NCI-H510A (cell line): ENCODE measurements around the gene SLC9A8.

Experiments
- DNase-seq: peaks from one replicate; lab custom pipeline; 2025; lab: John Stamatoyannopoulos, UW

SLC9A8 gene

DNA sequence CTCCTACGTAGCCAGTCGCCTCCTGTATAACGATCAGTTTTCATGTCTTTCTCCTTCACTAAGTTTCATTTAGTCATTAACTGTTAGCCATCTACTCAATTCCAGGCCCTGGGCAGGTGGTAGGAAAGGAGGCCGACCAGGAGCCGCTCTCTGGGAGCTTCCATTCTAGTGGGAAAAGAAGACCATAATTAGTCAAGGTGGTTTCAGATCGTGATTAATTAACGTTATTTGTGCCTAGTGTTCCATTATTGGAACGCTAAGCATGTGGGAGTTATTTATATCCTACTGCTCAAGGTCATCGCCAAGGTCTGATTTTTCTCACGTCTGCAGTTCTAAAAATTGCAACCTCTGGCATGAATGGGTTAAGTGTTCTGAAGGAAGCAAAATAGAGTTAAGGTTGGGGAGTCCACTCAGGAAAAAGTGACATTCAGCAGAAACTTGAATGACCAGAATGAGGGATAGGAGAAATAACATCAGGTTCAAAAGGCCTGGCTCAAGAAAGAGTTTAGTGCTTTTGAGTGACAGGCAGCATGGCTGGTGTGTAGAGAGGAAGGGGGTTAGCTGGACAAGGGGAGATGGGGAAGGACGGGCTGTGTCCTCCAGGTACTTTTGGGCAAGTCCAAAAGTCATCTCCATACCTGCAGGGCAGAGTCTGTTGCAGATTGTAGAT lies 812 bp downstream of the SLC9A8 start:
- DNase-seq = no peak

DNA sequence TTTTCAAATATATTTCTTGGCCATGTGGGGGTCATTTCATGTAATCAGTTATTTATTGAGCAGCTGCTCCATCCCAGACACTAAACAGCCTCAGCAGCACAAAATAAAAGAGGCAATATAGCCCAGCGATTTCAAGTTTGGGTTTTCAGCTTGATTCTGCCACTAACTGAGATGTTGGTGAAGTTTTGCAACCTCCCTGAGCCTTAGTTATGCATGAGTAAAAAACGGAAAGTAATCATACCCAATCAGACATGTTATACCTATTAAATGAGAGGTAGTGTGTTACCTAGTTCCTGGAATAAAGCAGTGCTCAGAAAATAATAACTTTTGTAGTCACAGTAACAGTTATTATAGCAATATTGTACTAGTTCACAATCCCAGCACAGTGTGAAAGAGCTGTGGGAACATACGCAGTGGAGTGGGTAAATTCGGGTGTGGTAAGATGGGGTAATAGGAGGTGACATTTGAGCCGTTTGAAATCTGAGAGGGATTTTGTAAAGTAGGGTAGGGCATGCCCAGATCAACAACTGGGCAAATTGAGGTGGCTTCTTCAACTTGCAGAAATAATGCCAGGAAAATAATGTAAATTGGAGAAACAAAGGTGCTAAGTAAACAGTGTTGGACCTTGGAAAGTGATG lies 1.5 kb downstream of the SLC9A8 start:
- no peak for DNase-seq

DNA sequence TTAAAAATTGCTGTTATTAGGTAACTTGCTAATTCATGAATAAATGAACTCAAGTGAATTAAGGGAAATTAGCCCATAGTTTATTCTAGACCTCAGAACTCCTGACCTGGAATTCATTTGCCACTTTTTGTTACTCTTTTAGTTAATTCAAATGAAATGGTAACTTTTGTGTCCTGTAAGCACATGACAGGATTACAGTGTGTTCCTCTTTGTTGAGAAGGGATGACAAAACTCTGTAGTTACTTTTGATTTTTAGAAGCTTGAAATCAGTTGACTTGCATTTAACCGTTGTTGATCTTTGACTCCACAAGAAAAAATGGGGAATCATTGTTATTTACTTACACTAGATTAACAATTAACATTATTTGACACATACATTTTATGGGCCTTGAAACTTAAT lies 6.2 kb downstream of the SLC9A8 start:
- no peak for DNase-seq

DNA sequence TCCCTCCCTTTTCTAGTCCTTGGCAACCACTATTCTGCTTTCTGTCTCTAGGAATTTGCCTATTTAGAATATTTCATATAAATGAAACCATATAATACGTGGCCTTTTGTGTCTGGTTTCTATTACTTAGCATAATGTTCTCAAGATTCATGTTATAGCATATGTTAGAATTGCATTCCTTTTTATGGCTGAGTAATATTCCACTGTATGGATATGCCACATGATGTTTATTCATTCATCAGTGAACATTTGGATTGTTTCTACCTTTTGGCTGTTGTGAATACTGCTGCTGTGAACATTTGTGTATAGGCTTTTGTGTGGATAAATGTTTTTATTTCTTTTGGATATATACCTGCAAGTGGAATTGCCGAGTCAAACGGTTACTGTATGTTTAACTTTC lies 7.1 kb downstream of the SLC9A8 start:
- DNase-seq = no peak

DNA sequence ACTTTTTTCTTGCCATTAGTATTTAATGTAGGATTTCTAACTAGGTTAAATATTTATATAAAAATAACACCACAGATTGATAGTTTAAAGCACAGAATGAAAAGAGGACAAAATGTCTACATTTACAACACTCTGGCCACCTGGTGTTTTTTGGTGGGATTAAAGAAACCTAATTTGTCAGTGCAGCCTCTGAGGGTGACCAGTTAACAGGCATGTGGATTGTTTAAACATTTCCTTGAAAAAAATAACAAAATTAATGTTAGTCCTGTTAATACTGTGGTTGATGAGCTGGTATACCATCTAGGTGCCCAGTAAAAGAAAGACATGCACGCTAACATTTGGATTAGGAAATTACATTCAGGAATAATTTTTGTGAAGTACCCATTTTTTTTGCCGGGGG lies 8.8 kb downstream of the SLC9A8 start:
- DNase-seq = no peak

DNA sequence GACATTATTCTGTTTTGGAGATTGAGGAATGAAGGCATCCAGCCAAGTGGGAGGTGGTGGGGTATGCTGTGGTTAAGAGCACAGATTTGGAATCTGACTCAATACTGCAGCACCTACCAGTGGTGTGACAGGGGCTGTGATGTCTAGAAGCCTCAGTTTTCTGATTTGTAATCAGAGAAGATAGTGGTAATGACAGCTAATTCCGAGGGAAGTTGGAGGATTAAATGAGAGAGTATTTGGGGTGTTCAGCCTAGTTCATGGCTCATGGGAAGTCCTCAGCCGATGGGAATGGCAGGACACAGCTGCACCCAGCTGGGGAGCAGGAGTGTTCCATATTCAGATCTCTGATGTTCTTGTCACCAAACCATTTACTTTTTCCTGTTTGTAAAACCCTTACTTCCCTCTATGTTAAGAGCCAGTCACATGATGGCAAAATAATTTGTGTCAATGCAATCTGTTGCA lies 9.3 kb downstream of the SLC9A8 start:
- no peak for DNase-seq

DNA sequence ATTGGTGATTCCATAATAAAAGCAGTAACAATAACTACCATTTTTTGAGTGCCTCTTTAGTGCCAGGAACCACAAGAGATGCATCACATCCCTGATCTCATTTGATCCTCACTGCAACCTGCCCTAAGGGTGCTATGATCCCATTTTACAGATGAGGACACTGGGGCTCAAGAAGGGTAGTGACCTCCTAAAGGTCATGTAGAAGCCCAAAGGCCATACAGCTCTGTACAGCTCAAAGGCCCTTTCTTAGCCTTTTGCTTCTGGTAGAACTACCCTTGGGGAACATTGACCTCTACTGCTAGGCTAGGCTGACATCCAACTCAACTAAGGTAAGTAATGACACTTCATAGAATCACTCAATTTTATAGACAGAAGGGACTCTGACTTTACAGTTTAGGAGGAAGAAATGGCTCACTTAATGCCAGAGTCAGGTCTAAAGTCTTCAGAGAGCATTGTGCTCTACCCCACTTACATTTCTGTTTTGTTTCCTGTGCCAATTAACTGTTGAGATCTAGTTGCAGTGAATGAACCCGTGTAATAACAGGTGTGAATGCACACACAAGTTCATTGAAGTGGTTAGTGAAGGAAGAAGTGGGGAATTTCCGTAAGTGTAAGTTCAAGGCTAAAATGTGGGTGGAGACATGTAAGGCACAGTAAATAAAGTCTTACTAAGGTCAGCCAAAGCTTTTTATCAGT lies 10.7 kb downstream of the SLC9A8 start:
- no peak for DNase-seq

DNA sequence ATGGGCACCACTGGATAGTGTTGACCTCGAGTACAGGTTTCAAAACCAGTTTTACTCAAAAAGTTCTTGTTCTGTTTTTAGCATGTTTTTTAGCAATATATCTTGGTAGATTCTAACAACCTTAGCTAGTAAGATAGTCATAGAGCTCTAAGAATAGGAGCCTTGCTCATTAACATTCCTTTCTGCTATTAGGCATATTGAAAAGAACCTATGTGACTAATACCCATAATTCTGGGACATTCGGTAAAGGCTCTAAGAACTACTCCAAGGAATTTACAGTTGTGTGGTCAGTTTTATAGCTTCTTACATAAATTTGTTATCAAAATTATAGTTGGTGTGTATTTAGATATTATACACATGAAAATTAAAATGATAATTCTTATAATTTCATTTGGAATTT lies 11.6 kb downstream of the SLC9A8 start:
- no peak for DNase-seq

DNA sequence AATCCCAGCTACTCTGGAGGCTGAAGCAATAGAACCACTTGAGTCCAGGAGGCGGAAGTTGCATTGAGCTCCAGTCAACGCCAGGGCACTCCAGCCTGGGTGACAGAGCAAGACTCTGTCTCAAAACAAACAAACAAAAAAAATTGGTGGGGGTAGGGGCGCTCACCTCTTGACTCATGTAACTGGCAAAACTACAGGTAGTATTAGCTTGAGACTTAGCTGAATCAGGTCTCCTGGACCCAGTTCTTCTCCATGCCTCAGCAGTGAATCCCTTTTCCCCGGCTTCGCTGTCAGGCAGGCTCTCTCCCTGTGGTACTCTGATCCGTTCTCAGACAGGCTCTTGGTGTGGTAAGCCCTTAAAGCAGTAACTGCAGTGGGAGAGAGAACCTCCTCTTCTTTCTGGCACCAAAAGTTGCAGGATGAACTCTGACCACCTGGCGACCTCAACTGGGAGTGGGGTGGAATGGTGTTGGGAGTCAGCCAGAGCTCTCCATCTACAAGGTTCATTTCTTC lies 12.9 kb downstream of the SLC9A8 start:
- peak; percentile 67 for DNase-seq

DNA sequence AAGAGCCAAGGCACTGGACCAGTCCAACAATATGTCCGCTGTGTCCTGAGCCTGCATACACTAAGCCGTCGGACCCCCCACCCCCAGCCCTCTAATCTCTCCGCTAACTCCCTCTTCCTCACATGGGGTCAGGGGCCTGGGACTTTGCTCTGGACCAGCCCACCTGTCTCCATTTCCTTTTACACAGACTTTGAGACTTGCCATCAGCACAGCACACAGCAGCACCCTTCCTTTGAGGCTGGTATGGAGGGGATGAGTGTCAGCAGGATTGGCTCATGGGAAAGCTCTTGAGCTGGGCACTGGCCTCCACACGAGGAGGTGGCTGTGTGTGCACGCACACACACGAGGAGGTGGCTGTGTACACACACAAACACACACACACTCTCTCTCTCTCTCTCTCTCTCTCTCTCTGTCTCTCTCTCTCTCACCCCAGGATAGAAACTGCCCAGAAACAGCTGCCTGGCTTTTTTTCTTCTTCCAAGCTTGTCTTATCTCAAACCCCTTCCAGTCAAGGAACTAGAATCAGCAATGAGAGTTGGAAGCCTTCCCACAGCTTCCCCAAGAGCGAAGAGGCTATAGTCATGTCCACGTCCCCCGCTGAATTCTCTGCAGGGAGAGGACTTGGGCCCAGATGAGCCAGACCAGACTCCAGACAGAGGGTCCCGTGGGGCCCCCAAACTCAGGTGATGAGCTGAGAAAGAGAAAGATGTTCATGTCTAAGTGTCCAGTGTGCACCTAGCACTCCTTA lies 18.6 kb downstream of the SLC9A8 start:
- DNase-seq = no peak

DNA sequence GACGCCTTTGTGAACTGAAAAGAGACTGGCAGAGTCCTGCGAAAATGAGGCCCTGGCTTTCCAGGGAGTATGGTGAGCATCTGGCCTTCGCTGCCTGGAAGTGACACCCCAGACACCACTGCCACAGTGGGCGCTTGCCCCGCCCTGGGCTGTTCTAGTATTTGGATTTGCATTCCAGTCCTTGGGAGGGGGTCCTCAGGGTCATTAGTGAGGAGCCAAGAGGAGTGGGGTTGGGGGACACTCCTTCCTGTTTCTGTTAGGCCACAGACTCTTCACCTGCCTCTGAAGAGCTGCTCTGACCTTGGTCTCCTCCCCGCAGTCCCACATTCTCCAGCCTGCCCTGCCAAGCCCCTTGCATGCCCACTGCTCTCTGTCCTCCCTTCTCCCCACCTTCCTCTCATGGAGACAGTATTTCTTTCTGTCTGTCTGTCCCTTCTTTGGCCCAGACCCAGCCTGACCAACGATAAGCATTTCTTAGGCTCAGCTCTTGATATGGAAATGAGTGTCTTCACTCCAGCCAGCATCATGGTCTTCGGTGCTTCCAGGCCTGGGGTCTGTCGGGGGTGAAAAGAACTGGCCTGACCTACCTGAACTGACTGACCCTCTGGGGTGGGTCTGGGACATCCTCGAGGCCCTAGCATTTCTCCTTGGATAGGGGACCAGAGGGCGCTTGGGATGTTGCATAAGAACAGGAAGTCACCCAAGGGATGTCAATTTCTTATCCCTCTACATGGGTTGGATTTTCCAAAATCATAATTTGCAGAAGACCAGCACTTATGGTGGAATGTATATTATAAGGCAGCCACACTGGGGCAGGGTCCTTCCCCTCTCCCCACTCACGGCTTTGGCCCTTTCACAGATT lies 19.4 kb downstream of the SLC9A8 start:
- DNase-seq = no peak

DNA sequence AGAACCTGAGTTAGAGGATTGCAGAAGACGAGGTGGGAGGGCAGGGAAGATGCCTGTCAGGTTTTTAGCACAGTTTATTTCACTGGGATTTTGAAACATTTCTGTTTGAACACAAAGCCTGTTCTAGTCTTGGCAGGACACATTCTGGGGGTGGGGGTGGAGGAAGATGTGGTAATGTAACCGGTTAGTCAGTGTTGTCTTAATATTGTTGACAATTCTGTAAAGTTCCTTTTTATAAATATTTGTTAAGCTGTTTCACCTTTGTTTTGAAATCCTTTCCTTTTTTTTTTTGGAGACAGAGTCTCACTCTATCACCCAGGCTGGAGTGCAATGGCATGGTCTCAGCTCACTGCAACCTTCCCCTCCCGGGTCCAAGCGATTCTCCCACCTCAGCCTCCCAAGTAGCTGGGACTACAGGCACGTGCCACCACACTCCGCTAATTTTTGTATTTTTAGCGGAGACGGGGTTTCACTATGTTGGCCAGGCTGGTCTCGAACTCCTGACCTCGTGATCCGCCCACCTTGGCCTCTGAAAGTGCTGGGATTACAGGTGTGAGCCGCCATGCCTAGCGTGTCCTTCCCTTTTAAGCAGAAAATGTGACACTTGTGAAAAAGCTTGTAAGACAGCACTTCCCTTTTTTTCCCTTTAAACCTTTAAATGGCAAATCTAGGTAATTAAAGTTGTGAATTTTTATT lies 20.2 kb downstream of the SLC9A8 start:
- no peak for DNase-seq

DNA sequence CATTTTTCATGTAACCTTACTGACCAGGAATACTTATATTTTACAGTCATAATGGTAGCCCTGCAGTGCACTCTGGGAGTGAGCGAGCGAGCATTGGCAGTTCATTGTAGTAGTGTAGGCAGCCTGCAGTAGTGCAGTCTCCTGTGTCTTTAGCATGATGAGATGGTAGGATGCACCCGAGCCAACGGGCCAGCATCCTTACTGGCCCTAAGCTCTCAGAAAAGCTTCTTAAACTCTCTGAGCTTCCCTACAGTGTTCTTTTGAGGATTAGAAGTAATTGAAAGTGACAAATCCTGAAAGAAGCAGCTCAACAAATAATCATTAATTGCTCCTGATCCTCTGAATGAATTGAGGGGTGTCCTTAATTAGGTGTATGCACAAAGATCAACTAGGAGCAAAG lies 20.9 kb downstream of the SLC9A8 start:
- DNase-seq = no peak

DNA sequence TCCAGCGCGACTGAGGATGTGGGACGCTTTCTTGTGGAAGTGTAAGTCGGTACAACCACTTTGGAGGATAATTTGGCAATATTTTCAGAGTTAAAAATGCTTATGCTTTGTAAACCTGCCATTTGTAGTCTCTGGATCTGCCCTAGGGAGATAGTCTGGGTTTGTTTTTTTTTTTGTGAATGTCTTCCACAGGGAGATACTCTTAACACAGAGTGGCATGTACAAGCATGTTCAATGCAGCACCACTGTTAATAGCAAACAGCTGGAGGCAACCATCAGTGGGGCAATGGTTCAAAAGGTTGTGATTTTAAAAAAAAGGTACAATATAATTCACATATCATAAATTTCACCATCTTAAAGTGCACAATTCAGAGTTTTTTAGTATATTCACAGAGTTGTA lies 22.4 kb downstream of the SLC9A8 start:
- no peak for DNase-seq

DNA sequence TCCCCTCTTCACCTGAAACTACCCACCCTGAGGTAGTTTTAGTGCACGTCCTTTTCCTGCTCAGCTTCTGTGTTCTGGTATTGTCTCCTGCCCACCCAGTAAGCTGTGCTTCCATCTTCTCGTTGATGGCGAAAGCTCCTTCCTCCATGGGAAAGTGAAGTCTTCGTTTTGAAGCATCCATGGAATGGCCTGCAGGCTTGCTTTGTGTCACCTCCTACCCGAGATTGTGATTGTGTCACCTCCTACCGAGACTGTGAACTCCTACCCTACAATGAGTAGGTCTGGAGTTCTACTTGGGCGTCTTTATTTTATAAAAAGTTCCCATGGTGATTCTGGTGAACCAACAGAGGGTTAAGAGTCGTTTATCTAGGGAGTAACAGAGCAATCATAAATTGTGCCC lies 25.9 kb downstream of the SLC9A8 start:
- no peak for DNase-seq

DNA sequence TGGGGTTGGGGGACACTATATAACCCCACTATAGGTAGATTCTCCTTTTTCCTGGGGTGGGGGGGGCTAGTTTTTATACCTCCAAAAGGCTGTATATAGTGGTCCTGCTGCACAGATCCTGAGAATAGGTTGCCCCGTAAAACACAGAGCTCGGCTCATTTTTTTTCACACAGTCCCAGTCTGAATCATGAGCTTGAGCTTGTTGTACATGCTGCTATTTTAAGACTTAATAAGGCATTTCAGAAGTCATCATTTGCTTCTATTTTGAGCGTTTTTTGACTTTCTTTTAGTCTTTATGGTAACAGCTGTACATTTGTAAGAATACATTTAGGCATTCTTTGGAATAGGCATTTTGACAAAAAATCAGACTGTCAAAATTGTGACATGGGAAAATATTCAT lies 30.5 kb downstream of the SLC9A8 start:
- DNase-seq = no peak

DNA sequence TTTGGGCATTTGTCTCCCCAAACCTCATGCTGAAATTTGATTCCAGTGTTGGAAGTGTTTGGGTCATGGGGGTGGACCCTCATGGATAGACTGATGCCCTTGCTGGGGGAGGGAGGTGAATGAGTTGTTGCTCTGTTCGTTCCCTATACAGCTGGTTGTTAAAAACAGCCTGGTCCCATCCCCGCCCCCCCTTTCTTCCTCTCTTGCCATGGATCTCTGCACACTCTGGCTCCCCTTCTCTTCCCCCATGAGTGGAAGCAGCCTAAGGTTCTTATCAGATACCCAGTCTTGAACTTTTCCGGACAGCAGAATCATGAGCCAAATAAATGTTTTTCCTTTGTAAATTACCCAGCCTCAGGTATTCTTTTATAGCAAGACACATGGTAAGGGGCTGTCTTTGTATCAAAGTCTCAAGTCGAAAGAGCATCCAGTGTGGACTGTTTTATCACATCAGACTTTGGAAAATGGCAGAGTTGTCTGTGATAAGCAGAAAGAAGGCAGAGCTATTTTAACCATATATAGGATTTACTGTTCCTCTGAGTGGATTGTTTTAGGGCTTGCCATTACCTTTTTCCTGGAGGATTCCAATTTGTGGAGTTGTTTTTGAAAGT lies 31.2 kb downstream of the SLC9A8 start:
- no peak for DNase-seq

DNA sequence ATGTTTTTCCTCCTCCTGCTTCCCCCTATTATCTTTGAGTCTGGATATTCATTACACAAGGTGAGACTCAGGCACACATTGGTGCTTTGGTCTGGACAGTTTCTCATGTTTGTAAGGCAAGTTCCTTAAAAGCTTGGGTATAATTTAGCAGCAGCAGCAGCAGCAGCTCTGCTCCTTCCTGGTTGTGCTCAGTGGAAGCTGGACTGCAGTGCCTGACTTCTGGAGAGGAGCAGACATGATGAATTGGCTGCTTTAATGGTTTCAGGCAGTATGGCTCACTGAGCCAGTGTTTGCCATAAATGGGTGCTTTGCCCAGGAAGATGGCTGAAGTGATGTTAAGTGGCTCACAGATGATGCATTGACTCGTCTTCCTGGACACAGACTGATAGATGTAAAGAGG lies 32.4 kb downstream of the SLC9A8 start:
- no peak for DNase-seq

DNA sequence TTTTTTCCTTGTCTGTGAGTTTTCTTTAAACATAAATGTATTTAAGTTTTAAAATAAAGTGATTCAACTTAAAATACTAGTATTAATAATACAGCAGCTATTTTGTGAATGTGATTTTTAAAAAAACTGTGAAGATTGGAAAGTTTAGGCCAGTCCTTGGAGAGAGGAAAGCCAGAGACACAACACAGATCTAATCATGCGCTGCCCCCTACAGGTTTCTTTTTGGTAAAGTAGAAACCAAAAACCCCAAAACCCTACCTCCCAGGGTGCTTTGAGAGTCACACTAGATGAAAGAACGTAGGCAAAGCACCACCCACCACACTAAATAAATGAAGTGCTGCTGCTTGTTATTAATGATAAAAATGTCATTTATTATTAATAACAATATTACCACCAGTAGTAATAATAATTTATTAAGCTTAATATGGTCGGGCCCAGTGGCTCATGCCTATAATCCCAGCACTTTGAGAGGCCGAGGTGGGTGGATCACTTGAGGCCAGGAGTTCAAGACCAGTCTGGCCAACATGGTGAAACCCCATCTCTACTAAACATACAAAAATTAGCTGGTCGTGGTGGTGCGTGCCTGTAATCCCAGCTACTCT lies 33.7 kb downstream of the SLC9A8 start:
- peak; percentile 39 for DNase-seq
